GM12878 (cell line): ENCODE results near the gene NUDT9. TPM values are rescaled to one million over a fixed set of nuclear protein-coding genes. Genes with fewer than 3 reads are reported as not detected.

Source experiments
- ATAC-seq: fragments of 200-7000 bp; cut with Tn5 transposase; 3 replicates; pipeline ENCODE4 v1.9.1; 2020; ENCODE audit warnings: mild to moderate bottlenecking, moderate library complexity
- BruUV-seq: library from RNA; stranded (reverse); fragments of 400-500 nt; replicated peaks from 2 replicates; lab custom pipeline; 2021; lab: Mats Ljungman, UMichigan
- CTCF ChIA-PET: fragments of 300-600 bp; sonication (Branson Sonifier 250); formaldehyde crosslinking; extraction: SDS; loops from one replicate; lab custom pipeline; 2021; ENCODE audit warnings: inconsistent platforms; lab: Yijun Ruan, JAX
- POLR2A ChIA-PET: fragments of 350-600 bp; formaldehyde crosslinking; extraction: SDS; loops from one replicate; lab custom pipeline; 2021; ENCODE audit warnings: inconsistent platforms; lab: Charles Lee
- RAD21 ChIA-PET: fragments of 300-600 bp; sonication (Branson Sonifier 250); formaldehyde crosslinking; loops from one replicate; lab custom pipeline; 2023; ENCODE audit warnings: antibody characterized with exemption; ENCODE audit not compliant: unreplicated experiment; lab: Charles Lee
- SMC1A ChIA-PET: fragments of 300-600 bp; sonication (Branson Sonifier 250); formaldehyde crosslinking; loops from one replicate; lab custom pipeline; 2023; ENCODE audit not compliant: unreplicated experiment, uncharacterized antibody; lab: Charles Lee
- DNase-seq: peaks from one replicate; pipeline ENCODE4 v3.0.0-alpha.2; 2011; ENCODE audit warnings: low read depth, low spot score
- FAIRE-seq: peaks from 3 replicates; lab custom pipeline; 2011; peaks lifted over from hg19 to GRCh38; lab: Jason Lieb, UNC
- H2AFZ ChIP-seq: 2 replicates; pipeline ENCODE4 v1.6.0; 2011; ENCODE audit warnings: low read depth, low read length, control low read depth; ENCODE audit not compliant: control insufficient read depth
- H3K27ac ChIP-seq: 2 replicates; pipeline ENCODE4 v1.5.1; 2011; ENCODE audit warnings: control low read depth; ENCODE audit not compliant: control insufficient read depth, insufficient read depth
- H3K27me3 ChIP-seq, 2 experiments: replicated peaks in 1 of 2; 2 replicates each; pipeline versions ENCODE4 v1.6.0 to v1.6.1; 2011; ENCODE audit warnings: low read length in 1 of 2; ENCODE audit not compliant: control insufficient read depth in 2 of 2, insufficient read depth in 2 of 2
- H3K36me3 ChIP-seq, 2 experiments: 2 replicates each; pipeline ENCODE4 v1.5.1; 2011; ENCODE audit warnings: low read length in 1 of 2; ENCODE audit not compliant: control insufficient read depth in 2 of 2, insufficient read depth in 2 of 2
- H3K4me1 ChIP-seq: 2 replicates; pipeline ENCODE4 v1.6.1; 2011; ENCODE audit warnings: mild to moderate bottlenecking, low read length, moderate library complexity, mixed read lengths; ENCODE audit not compliant: control insufficient read depth, insufficient read depth
- H3K4me2 ChIP-seq: 2 replicates; pipeline ENCODE4 v1.6.0; 2011; ENCODE audit warnings: control low read depth; ENCODE audit not compliant: control insufficient read depth, insufficient read depth
- H3K4me3 ChIP-seq: fragments of 200-600 bp; sonication (generic); 2 replicates; pipeline ENCODE4 v1.5.1; 2016
- H3K79me2 ChIP-seq: 2 replicates; pipeline ENCODE4 v1.6.0; 2011; ENCODE audit warnings: low read length; ENCODE audit not compliant: control insufficient read depth, insufficient read depth
- H3K9ac ChIP-seq: 2 replicates; pipeline ENCODE4 v1.8.0; 2011; ENCODE audit warnings: low read length, control low read depth, mixed read lengths; ENCODE audit not compliant: control insufficient read depth, insufficient read depth
- H3K9me3 ChIP-seq: replicated peaks from 3 replicates; pipeline ENCODE4 v1.5.1; 2011; ENCODE audit warnings: mild to moderate bottlenecking, low read length; ENCODE audit not compliant: control insufficient read depth, insufficient read depth
- H4K20me1 ChIP-seq: 2 replicates; pipeline ENCODE4 v1.6.0; 2011; ENCODE audit not compliant: control insufficient read depth, insufficient read depth
- HCFC1 ChIP-seq: fragments of 150-350 bp; IDR thresholded peaks from 2 replicates; pipeline ENCODE4 v1.6.1; 2014; ENCODE audit warnings: low read length
- HDAC6 ChIP-seq: fragments of 200-600 bp; sonication (generic); IDR thresholded peaks from one replicate; pipeline ENCODE4 v1.8.0; 2017; ENCODE audit warnings: antibody characterized with exemption; ENCODE audit not compliant: unreplicated experiment
- MYB ChIP-seq: fragments of 150-350 bp; IDR thresholded peaks from 2 replicates; pipeline ENCODE4 v1.6.1; 2014; ENCODE audit warnings: mild to moderate bottlenecking, low read depth, low read length, borderline replicate concordance
- MYC ChIP-seq: IDR thresholded peaks from 2 replicates; pipeline ENCODE4 v1.6.1; 2011; ENCODE audit warnings: mild to moderate bottlenecking, low read length, moderate library complexity, inconsistent platforms; ENCODE audit not compliant: insufficient read depth, insufficient replicate concordance, insufficient read length, severe bottlenecking
- NBN ChIP-seq: fragments of 450-650 bp; IDR thresholded peaks from 2 replicates; pipeline ENCODE4 v1.6.1; 2016
- PAX8 ChIP-seq: fragments of 450-650 bp; IDR thresholded peaks from 2 replicates; pipeline ENCODE4 v1.6.1; 2017; ENCODE audit warnings: mild to moderate bottlenecking, moderate library complexity
- SMAD1 ChIP-seq: fragments of 450-650 bp; IDR thresholded peaks from 2 replicates; pipeline ENCODE4 v1.6.1; 2018; ENCODE audit warnings: mild to moderate bottlenecking, low read depth; ENCODE audit not compliant: partially characterized antibody
- YBX1 ChIP-seq: fragments of 450-650 bp; IDR thresholded peaks from 2 replicates; pipeline ENCODE4 v1.6.1; 2016; ENCODE audit warnings: antibody characterized with exemption
- ZNF217 ChIP-seq: fragments of 450-650 bp; IDR thresholded peaks from 2 replicates; pipeline ENCODE4 v1.6.1; 2017; ENCODE audit warnings: antibody characterized with exemption, mild to moderate bottlenecking
- WGBS: methylation state at CpG from one replicate; pipeline ENCODE4 v1.1.6; 2016; ENCODE audit warnings: low lambda C conversion rate; ENCODE audit not compliant: insufficient replicate concordance, insufficient coverage; ENCODE audit errors: missing lambda C conversion rate; 5-methylcytosine and 5-hydroxymethylcytosine counted together
- in situ Hi-C: fragments of 300-500 bp; cut with MboI; formaldehyde crosslinking; loops from 9 replicates; pipeline ENCODE4 v1.14.3; 2018; ENCODE audit warnings: mixed read lengths
- intact Hi-C: fragments of 100-400 bp; cut with micrococcal nuclease; formaldehyde crosslinking; loops from one replicate; pipeline ENCODE4 v1.14.2; 2022; ENCODE audit not compliant: unreplicated experiment
- polyA plus RNA-seq, 11 experiments: library from polyadenylated mRNA; depleted of rRNA in 4 of 11; unstranded in 6 of 11; stranded (reverse) in 5 of 11; fragments of >200 nt; fragmentation: Nextera tagmentation in 4 of 11; fragmentation: Illumina TruSeq in 1 of 11; extraction: Ambion mirVana in 4 of 11; extraction: Trizol in 1 of 11; gene quantifications; 1 replicate in 1 of 11; 2 replicates in 10 of 11; pipeline versions ENCODE4 v1.2.1 to v1.2.3, GENCODE V29; 2011 to 2016; ENCODE audit warnings: inconsistent platforms in 2 of 11, missing spikeins in 2 of 11, low read depth in 1 of 11
- total RNA-seq, 4 experiments: library from RNA; depleted of rRNA in 3 of 4; stranded (reverse); fragments of >200 nt in 3 of 4; fragmentation: Illumina TruSeq in 1 of 4; extraction: Trizol in 1 of 4; gene quantifications; 2 replicates each; pipeline versions ENCODE4 v1.2.1 to v1.2.3, GENCODE V29; 2013 to 2021
- TF ChIP-seq, protein P1 (sequence below): fragments of 450-650 bp; IDR thresholded peaks from 2 replicates; pipeline ENCODE4 v1.6.1; 2016; ENCODE audit warnings: mild to moderate bottlenecking, moderate library complexity, borderline replicate concordance

Gene NUDT9
- total and polyA plus RNA-seq, 10 of the 15 experiments (the other 5 are each of a cell fraction or from before 2014, with no cell fraction given), result 8.4 to 28.3 (median 14.6) TPM

DNA sequence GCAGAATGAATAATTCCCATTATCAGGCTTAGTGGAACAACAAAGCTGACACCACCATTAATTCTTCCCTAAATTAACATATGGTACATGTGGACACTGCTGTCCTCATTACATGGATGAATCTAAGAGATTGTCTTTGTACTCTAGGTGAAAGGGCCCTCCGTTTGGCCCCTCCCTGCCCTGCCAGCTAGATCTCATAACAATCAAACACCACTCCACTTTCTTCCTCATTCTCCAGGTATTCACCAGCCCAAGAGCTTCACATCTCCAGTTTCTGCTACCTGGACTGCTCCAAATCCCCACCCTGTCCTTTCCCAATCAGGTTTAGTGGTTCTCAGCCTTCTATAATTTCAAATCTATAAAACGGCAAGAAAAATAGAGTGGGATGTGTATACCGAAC is 35.1 kb upstream of the NUDT9 start:
- intact Hi-C loops, result no loop called here
- POLR2A ChIA-PET, result no interaction called here
- peaks cover 23% of the 10 kb centered on the region for H3K79me2 ChIP-seq
- no peaks in the 10 kb centered on the region for H4K20me1 ChIP-seq
- H3K36me3 ChIP-seq, result no peaks in the 10 kb centered on the region
- in situ Hi-C loops, result no loop called here
- peak overlapping the region; percentile 47 for H3K4me2 ChIP-seq
- no peaks in the 10 kb centered on the region for H3K27me3 ChIP-seq
- TF ChIP-seq SMAD1, result no peak
- no peak for TF ChIP-seq MYB
- TF ChIP-seq ZNF217, result no peak
- no peak for TF ChIP-seq MYC
- no peak for TF ChIP-seq NBN
- TF ChIP-seq YBX1, result no peak
- TF ChIP-seq, protein P1, sequence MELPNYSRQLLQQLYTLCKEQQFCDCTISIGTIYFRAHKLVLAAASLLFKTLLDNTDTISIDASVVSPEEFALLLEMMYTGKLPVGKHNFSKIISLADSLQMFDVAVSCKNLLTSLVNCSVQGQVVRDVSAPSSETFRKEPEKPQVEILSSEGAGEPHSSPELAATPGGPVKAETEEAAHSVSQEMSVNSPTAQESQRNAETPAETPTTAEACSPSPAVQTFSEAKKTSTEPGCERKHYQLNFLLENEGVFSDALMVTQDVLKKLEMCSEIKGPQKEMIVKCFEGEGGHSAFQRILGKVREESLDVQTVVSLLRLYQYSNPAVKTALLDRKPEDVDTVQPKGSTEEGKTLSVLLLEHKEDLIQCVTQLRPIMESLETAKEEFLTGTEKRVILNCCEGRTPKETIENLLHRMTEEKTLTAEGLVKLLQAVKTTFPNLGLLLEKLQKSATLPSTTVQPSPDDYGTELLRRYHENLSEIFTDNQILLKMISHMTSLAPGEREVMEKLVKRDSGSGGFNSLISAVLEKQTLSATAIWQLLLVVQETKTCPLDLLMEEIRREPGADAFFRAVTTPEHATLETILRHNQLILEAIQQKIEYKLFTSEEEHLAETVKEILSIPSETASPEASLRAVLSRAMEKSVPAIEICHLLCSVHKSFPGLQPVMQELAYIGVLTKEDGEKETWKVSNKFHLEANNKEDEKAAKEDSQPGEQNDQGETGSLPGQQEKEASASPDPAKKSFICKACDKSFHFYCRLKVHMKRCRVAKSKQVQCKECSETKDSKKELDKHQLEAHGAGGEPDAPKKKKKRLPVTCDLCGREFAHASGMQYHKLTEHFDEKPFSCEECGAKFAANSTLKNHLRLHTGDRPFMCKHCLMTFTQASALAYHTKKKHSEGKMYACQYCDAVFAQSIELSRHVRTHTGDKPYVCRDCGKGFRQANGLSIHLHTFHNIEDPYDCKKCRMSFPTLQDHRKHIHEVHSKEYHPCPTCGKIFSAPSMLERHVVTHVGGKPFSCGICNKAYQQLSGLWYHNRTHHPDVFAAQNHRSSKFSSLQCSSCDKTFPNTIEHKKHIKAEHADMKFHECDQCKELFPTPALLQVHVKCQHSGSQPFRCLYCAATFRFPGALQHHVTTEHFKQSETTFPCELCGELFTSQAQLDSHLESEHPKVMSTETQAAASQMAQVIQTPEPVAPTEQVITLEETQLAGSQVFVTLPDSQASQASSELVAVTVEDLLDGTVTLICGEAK, result no peak
- no peak for TF ChIP-seq HDAC6
- TF ChIP-seq HCFC1, result no peak
- TF ChIP-seq PAX8, result no peak
- TF ChIP-seq, all 136 proteins: peak for 0
- no peak for FAIRE-seq
- no TSS peak for BruUV-seq
- Histone ChIP-seq H3K4me1 (peaks cover 3% of the 10 kb centered on the region; the same call in 1 of the 2 replicates), H3K27ac (no peak overlapping the region), H3K9me3 (no peaks in the 10 kb centered on the region), H3K9ac (no peak overlapping the region), H2AFZ (no peak overlapping the region; the same call in 1 of the 2 replicates), H3K4me3 (no peak overlapping the region)
- ChIA-PET SMC1A (interaction anchor here (3.5 to 6.8 kb wide), 2 partner anchors 10 to 79 kb away, joined by 16 to 54 read pairs; no protein-coding TSS in a partner anchor), CTCF (interaction anchor here (0.6 to 5.2 kb wide), 3 partner anchors 52 to 79 kb away, joined by 3 to 43 read pairs (median 3); no protein-coding TSS in a partner anchor), RAD21 (interaction anchor here (1.1 to 1.9 kb wide), 2 partner anchors 11 to 35 kb away, joined by 4 to 7 read pairs; partner anchors contain the start of gene NUDT9)
- 96% methylated on average over 3 of the region's 3 CpGs for WGBS
- no peak for DNase-seq
- ATAC-seq, result no peak
